T-helper 2 cell treated with Interferon-gamma antibody and Interleukin-4, amounts not matched to agents 100 ng/mL and 5 ng/mL, for 36 hours (primary cell): ENCODE results near the gene SLAMF9. TPM values are rescaled to one million over a fixed set of nuclear protein-coding genes. Genes with fewer than 3 reads are reported as not detected.

ENCODE experiments used
- intact Hi-C: fragments of 100-400 bp; cut with micrococcal nuclease; formaldehyde crosslinking; loops from one replicate; pipeline ENCODE4 v1.15.1; 2023
- total RNA-seq: library from RNA; stranded (reverse); gene quantifications from 2 replicates; pipeline ENCODE4 v1.2.3, GENCODE V29; 2022

Gene SLAMF9
- not detected in 2 replicates for total RNA-seq

DNA sequence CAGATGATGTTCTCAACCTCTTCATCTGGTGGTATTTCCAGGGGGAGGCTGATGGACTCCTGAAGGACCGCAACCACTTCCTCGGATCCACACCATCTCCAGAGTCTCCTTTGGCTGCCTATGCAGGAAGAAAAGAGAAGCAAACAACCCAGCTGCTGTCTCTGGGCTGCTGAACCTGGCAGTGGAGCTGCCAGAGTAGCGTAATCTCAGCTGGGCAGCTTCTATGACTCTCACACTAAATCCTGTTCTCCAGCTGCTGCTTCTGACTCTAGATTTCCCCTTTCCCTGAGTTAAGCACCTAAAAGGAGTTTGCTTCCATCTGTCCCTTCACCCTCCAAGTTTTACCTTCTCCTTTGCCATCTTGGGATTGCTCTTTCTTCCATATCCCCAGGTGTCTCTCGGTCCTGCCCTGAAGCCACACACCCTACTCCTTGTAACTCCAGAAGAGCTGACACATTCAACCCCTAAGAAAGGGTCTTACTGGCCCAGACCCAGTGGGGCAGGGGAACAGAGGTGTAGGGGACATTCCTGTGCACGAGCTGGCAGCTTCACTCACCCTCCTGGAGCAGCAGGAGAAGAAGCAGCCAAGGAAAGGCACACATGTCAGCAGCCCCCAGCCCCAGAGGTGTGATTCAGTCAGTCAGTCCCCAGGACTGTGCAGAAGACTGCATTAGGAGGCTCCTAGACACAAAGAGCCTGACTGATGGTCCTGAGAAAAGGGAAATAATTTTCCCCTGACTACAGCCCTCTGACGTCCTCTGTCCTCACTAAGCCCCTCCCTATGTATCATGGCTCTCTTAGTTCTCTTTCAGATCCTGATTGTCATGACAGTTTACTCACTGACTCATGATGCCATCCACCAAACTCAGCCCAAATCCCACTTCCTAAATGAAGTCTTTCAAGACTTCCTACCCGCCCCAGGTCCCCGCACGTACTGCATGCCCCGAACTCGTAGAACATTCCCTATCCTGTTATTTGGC lies at the start of gene SLAMF9:
Gene SLAMF9 (minus strand): TSS at position 702 of the 980 bp plus-strand sequence. CDS start 100 bp downstream, at position 602.
- intact Hi-C loops = no loop called here

DNA sequence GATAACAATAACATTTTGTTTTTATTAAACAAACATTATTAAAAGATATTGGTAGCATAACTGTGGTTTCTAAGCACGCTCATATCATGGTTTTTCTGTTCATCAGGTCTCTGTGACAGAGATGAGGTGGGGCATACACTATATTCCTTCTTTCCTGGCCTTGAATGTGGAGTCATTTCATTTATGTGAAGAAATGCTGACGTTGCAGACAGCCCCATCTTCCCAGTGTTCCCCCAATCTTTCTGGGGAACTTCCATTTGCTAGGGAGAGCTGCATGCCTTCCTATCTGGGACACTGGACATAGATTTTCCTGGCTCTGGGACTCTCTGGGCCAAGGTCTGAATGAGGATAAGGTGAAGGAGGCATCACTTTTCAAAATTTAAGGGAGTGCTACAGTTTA lies 47.4 kb upstream of the SLAMF9 start:
- intact Hi-C loops = no loop called here

DNA sequence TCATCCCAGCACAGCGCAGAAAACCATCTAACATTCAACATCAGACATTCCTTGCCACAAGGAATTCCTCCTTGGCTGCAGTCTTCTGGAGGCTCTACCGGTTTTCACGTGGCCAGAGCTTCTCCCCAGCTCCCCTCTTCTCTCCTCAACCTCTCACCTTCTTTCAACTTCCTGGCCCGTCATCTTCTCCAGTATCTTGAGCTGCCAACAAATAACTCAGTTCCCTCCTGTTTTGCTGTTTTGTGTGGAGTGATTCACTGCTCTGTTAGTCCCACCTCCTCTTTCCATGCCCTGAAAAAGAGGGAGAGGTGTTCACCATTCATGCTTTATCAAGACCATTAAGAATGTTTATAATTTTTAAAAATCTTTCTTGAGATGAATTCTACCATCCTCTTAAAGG lies 45.2 kb upstream of the SLAMF9 start:
- intact Hi-C loops = no loop called here

DNA sequence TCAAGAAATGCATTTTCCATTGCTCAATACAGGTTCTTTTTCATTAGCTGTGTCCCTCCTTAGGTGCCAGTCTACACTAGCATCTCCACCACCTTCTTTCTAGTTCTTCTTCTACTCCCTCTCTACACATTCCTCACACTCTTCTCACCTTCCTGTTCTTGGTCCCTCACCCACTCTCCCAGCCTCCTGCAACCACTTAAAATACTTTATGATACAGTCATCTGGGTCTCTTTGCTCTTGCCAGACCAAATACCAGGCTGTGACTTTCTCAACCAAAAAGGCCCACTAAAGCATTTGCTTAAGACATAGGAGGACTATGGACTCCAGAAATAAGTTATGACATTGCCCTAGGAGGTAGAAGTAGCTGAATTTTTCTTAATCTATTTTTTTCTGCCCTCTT lies 42.6 kb upstream of the SLAMF9 start:
- intact Hi-C loops = no loop called here

DNA sequence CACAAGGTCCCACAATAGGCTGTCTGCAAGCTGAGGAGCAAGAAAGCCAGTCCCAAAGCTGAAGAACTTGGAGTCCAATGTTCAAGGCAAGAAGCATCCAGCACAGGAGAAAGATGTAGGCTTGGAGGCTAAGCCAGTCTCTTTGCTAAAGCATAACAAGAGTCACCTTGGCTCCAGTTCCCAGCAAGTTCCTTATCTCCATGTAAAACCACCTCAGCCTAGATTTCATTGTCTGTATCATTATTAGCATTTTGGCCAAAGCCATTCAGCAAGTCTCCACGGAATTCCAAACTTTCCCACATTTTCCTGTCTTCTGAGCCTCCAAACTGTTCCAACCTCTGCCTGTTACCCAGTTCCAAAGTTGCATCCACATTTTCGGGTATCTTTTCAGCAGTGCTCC lies 40.9 kb upstream of the SLAMF9 start:
- intact Hi-C loops = no loop called here

DNA sequence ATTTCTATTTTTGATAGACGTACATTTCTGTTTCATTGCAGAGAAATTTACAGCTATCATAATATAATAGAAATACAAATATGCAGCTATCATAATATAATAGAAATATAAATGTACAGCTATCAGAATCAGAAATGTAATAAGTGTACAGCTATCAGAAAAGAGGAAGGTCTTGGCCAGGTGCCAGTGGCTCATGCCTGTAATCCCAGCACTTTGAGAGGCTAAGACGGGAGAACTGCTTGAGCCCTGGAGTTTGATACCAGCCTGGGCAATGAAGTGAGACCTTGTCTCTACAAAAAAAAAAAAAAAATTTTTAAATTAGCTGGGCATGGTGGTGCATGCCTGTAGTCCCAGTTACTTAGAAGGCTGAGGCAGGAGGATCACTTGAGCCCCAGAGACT lies 39.9 kb upstream of the SLAMF9 start:
- intact Hi-C loops = no loop called here

DNA sequence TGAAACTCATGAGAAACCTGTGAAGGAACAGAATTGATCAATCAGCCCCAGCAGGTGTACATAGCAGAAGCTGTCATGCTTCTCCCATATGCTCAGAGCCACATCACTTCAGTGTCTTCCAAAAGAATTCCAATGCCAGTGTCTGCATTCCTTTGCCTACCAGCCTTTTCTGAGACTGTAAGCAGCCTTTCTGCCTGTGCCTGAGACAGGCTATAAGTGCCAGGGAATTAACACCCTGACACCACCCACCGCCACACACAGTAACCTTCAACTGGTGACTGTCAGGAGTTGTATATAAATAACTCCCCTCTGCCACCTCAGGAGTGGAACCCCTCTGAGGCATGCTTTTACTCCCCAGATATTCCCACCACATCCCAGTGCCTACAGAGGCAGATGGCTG lies 38.1 kb upstream of the SLAMF9 start:
- intact Hi-C loops = no loop called here

DNA sequence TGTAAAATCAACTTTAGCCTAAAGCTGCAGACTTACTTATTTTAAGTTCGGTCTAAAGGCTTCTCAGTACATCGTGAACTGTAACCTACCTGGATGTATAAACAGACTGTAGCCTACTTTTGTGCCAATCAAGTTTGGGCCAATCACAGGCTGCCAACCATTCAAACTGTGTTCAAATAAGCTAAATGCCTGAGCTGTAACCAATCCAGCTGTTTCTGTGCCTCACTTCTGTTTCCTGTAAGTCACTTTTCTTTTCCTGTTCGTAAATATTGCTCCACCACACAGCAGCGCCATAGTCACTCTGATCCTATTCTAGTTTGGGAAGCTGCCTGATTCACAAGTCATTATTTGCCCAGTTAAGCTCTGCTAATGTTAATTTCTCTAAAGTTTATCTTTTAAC lies 37.5 kb upstream of the SLAMF9 start:
- intact Hi-C loops = no loop called here

DNA sequence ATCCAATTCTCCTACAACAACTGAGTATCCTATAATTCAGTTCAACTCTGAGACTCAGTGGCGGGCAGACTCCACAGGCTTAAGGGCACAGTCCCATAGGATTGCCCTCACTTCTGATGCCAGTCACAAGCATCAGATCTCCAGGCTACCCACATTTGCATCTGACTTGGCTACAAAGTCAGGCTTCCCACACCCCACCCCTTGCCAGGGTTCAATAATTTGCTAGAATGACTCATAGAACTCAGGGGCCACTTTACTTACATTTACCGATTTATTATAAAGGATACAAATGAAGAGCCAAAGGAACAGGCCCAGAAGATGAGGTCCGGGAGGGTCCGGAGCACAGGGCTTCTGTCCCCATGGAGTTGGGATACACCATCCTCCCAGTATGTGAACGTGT lies 36.0 kb upstream of the SLAMF9 start:
- intact Hi-C loops = no loop called here

DNA sequence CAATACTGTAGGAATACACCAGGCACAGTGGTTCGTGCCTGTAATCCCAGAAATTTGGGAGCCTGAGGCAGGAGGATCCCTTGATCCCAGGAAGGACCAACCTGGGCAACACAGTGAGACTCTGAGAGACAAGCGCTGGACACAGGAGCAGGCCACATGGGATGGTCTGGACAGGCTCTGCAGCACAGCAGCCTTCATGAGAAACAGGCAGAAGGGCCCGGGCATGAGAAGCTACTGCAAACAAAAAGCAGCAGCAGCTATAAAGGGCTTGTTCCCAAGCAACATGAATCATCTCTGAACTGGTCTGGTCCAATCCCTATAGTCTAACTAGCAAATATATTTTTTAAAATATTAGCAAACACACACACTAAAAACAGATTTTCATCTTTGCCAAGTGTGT lies 35.5 kb upstream of the SLAMF9 start:
- intact Hi-C loops = no loop called here

DNA sequence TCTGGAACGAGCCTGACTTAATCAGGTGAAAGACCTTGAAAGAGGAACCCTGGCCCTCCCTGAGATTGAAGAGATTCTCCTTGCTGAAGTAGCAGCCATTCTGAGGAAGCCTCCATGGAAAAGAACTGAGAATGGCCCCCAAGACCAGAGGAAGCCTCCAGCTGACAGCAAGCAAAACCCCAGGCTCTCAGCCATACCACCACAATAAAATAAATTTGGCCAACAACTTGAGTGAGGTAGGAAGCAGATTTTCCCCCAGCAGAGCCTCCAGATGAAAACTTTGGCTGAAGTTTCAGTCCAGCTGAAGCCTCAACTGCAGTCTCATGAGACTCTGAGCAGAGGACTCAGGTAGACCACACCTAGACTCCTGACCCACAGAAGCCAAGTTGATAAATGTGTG lies 34.0 kb upstream of the SLAMF9 start:
- intact Hi-C loops = no loop called here

DNA sequence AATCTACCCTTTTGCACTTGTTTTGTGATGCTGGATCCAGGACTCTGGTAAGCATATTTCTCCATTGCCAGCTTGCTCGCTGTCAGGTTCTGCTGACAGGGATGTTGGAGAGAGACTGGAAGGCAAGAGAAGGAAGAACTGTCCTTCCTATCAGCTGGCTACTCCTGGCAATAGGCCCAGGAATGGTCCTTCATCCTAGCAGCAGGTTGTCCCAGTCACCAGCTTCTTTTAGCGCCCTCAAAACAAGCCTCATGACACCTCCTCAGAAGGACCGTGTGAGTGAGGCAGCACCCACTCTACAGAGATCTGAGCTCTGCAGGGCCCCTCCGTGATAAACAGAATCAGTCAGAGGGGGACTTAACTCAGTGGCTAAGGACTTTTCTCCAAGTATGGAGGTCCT lies 33.1 kb upstream of the SLAMF9 start:
- intact Hi-C loops = no loop called here

DNA sequence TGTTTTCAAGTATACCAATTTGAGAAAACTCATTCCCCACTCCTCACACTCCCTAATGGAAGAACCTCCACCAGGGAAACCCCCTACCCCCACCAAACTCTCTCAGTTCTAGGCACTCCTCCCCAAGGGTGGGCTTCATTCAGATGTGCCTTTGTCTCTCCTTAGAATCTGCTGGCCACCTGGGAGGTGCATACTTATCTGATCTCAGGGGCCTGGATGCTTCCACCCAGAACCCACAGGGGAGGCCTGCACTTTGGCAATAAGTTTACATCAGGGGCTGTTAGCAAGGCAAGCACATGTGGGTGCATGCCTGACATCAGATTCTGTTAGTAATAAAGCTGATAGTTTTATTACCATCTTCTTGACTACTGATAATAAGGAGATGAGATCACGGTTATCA lies 32.5 kb upstream of the SLAMF9 start:
- intact Hi-C loops = no loop called here

DNA sequence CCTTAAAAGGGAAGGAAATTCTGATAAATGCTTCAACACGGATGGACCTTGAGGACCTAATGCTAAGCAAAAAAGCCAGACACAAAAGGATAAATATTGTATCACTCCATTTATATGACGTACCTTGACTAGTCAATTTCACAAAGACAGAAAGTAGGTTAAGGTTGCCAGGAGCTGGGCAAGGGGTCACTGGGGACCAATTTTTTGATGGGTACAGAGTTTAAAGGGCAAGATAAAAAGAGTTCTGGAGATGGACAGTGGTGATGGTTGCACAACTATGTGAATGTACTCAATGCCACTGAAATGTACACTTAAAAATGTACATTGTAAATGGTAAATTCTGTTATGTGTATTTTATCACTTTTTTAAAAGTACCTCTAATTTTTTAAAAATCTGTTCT lies 32.1 kb upstream of the SLAMF9 start:
- intact Hi-C loops = no loop called here

DNA sequence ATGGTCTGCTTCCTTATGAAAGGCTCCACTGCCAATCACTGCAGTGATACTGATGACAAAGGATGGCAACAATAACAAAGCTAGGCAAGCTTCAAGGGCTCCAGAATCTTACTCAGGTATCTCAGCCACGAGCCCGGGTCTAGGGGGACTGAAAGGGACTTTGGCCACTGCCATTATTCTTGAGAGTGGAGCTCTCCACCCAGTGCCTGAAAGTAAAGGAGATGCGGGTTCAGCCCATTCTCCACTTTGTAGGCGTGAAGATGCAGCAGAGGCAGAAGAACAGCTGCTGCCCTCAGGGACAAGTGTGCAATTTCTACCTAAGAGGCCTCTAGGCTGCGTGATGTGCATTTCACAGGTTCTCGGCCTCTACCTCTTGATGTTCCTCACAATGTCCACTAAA lies 31.4 kb upstream of the SLAMF9 start:
- intact Hi-C loops = no loop called here

DNA sequence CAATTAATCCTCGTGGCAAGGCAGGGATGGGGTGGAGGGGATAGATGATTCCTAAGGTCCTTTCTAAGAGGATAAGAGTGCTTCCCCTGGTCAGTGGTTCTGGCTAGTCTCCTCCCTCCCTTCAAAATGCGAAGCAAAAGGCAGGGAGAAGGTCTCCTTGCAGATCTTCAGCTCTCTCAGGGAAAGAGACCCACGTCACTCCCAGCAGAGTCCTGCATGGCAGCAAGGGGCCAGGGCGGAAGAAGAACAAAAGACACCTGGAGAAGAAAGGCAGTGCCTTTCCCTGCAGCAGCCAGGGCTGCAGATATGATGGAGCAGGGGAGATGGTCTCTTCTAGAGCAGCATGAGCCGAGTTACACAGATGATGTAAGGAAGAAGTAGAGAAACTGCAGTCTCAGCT lies 29.6 kb upstream of the SLAMF9 start:
- intact Hi-C loops = no loop called here

DNA sequence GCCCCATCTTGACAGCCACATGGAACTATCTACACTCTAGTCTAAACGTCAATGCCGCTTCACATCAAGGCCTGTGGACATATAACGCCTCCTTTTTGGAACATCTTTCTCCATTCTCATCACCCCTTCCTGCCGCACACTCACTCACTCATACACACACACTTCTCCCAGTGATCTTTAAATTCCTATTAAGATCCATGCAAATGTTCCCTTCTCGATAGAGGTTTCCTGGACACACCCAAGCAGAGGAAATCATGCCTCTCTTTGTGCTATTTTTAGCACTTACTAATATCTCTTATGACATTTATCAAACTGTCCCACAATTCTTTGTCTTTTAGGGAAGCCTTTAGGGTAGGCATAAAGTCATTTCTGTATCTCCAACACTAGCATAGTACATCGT lies 28.2 kb upstream of the SLAMF9 start:
- intact Hi-C loops = no loop called here

DNA sequence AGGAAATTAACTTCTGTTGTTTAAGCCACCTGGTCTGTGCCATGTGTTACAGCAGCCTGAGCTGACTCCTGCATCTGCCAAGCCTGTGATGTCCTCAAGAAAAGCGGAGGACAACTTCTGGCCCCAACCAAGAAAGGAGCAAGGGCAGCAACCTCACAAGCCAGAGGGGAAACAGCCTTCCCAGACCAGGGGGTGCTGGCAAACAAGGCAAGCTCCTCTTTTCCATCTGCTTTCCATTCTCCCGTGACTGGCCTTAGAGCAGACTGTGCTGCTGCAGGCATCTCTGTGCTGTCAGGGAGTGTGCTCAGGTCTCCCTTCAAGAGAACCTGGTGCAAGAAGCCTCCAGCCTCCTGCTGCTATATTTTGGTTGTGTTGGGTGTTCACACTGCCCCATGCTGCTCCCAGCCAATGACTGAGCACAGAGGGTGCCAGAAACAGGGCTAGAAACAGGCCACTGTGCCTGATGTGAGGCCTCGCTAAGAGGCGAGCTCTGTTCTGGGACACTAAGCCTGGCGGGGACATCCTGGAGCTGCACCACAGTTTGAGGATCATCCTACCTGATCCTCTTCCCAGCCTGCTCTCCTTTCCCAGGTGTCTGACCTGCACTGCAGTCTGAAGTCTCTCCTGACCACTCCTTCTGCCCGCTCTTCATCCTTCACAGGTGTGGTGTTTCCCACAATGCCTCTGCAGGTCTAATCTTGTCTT lies 27.5 kb upstream of the SLAMF9 start:
- intact Hi-C loops = no loop called here

DNA sequence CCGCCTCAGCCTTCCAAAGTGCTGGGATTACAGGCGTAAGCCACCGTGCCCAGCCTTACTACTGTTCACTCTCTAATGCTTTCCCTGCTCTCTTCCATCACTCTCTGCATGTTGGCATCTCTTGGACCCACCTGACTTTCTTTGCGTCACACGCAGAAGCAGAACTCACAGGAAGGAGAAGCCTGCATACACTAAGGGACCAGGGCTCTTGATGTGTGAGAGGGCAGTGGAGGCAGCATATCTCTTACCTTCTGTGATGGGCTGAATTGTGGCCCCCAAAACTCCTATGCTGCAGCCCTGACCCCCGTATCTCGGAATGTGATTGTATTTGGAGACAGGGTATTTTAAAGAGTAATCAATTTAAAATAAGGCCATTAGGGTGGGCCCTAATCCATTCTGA lies 26.7 kb upstream of the SLAMF9 start:
- intact Hi-C loops = no loop called here

DNA sequence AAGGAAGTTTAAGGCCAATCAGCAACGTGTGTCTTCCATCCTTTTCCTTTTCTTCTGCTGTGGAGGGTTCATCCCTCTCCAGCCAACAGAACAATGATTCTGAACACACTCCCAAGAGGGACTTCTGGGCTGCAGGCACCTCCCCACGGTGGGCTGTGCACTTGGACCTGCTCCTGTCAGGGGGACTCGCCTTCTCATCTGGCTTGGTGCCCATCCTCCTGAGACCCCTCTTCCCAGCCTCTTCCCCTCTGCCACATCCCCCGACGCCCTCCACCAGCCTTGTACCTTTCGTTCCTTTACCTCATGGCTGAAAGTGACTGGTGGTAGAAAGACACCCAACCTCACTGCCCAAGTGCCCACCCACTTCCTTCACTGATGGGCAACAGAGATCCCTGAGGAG lies 26.0 kb upstream of the SLAMF9 start:
- intact Hi-C loops = no loop called here

DNA sequence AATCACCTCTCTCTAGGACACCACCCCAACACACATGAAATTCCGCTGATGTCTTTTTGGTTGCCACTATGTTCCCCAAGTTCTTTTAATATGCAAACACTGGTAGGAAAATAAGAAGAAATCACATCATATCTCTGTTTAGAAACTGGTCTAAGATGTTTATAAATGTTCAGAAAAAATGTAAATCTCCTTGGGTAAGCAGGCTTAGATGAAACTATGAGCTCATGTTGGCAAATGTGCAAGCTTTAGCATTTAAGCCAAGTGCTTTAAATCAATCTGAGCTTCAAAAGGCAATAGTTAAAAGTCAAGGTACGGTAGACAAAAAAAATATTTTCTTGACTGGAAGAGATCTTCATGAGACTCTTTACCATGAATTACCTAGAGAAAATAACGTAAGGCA lies 25.2 kb upstream of the SLAMF9 start:
- intact Hi-C loops = no loop called here

DNA sequence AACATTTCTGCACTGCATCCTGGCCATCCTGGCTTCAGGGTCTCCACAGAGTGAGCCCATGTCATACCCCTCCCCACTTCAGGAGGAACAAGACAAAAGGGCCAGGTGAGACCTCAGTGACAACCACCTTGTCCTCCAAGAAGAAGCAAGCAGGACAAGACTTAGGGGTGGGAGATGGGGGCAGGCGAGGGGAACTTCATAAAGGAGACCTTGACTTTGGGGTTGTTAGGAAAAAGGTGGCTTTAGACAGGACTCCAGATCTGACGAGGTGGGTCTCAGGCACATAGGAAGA lies 24.0 kb upstream of the SLAMF9 start:
- intact Hi-C loops = no loop called here
